Activated T-helper 1 cell treated with Interleukin-2 at 50 U/mL for 16 hours (primary cell): Measurements from ENCODE around the gene LRMDA.

Experiments
- DNase-seq: peaks from one replicate; pipeline ENCODE4 v3.0.0-alpha.2; 2020; ENCODE audit warnings: low read depth

LRMDA gene

DNA sequence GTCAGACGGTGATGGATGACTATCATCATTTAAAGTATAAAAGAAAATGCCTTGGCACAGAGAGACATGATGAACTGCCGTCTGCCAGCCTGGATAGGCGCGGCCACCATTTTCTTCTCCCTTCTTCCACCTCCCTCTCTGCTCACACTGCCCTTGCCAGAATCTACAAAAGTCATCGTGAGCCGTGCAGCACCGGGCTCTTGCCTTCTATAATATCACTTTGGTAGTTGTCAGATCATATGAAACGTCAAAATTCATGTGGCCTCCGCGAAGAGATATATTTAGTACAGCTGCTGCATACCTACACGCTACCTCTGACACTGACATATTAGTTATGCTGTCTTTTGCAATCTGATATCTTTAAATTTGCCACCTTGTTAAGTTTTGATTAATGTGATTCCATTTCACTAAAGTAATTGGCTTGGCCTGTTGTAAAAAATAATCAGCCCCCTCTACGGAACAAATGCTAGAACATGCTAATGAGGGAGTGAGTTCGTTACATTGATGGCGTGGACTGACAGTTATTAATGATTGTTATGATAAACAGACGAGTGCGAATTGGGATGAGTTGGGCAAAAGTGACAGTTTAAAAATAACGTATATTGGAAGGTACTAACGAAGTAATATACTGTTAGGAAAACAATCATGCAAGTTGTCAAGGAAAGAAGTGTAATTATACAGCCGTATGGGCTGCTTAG lies 214.9 kb downstream of the LRMDA start:
- no peak for DNase-seq

DNA sequence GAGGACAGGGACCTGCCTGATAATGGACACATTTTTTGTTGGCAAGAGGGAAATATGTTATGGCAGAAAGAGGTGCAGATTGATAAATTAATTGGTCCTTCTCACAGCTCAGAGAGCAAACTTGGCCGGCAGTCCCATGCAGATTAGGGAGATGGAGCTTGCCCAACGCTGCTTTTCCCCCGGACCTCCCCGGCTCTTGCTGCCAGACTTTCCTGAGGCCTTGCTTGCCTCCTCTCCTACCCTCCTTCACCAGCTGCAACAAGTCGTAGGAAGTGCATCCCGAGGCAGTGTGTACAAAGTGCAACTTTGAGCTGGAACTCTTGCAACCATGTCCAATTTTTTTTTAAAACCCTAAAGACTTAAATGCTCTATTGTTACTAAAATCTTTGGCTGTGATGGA lies 215.5 kb downstream of the LRMDA start:
- DNase-seq = no peak

DNA sequence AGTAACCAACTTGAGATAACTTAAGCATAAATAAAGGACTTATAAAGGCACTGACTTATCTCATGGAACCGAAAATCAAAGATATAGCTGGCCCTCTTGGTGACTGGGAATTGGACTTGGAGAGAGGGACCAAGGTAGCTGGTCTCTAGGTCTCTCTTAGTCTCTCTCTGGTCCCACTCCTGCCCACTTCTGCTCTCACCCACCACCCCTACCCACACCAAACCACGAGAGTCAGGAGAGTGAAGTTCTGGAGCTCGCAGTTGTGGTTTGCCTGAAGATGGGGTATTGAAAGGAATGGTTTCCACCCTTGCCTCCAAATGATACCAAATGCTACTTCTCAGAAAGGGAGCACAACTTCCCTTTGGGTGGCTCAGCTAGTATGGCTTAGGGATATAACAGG lies 216.3 kb downstream of the LRMDA start:
- DNase-seq = no peak

DNA sequence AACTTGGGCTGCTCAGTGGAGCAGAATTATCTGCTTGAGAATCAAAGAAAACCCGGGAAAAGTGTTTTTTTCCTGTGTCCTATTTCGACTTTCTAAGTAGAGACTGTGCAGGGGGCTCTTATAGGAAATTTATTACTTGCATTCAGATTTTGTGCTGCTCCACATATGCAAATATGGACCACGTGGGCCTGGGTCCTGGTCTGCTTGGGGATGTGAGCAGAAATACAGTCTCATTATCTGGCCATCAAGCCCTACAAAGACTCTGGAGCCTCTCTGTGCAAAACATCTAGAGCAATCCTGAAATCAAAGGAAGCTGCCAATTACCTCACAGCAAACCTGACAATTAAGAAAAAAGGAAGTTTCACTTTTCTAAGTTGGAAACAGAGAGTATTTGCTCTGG lies 216.9 kb downstream of the LRMDA start:
- no peak for DNase-seq

DNA sequence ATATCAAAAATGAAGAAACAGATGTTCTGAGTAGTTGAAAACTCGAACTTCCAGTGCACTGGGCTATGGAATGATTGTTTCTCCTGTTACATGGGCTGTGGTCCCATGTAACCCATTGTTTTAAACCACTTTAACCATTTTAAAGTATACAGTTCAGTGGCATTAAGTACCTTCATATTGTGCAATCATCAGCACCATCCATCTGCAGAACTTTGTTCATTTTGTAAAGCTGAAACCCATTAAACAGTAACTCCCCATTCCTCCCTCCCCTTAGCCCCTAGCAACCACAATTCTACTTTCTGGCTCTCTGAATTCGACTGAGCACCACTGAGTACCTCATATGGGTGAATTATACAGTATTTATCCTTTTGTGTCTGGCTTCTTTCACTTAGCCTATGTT lies 217.4 kb downstream of the LRMDA start:
- no peak for DNase-seq

DNA sequence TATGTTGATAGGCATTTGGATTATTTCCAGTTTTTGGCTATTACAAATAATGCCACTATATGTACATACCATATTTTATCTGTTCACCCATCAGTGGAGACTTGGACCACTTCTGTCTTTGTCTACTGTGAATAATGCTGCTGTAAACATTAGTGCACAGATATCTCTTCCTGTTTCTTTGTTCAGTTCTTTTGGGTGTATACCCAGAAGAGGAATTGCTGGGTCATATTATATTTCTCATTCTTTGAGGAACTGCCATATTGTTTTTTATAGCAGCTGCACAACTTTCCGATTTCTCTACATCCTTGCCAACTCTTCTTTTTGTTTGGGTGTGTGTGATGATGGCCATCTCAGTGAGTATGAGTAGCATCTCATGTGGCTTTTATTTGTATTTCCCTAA lies 218.0 kb downstream of the LRMDA start:
- DNase-seq = no peak

DNA sequence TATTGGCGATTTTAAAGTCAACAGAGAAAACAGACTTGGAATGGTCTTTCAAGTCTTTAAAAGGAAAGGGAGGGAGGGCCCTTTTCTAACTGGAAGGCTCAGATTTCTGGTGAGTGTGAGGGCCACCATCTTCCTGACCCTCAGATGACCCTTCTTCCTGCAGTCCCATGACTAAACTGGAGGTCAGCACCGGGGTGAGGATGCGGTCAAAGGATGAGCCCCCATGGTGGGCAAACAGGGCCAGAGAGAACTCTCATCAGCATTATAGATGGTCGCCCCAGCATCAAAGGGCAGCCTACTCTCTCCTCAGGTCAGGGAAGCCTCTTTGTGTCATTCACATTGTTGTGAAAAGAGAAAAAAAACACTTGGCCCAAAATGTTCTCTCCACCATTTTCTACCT lies 219.2 kb downstream of the LRMDA start:
- no peak for DNase-seq

DNA sequence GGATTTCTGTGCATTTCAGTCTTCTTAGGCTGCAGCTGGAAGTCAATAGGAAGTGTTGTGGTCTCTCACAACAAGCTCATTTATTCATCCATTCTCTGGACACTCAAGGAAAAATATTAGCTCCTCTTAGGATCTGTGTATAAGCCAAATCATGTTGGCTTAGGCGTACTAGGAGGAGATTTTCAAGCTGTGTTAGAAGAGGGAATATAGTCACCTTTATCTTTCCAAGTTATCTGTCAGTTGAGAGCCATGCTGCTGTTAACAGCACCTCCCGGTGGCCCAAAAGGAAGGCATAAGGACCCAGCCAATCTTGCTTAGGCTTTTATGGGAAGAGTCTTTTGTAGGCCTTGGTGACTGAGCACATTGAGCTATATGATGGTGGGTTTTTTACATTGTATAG lies 220.0 kb downstream of the LRMDA start:
- DNase-seq = no peak

DNA sequence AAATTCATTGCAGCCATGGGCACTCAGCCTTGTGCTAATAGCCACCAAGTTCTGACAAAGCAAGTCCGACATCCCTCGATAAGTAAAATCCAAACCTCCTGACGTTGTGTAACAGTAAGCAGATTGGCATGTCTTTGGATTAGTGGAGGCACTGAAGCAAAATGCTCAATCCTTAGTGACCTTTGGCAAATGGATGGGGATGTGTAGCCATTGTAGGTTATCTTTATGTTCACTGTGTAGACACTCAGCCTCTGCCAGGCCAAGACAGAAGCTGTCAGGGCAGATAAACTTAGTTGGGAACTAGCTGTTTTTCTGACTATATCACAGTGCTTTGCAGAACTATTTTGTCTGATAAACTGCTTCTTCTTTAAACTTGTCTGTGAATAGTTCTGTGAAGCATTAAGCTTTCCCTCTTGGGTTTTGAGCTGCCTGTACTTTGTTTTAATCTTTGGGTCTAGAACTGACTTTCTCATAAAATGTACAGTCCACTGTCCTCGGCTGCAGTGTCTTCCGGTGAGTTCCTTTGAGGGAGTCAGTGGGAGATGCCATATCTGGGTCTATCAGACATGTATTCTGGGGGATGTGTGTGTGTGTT lies 220.8 kb downstream of the LRMDA start:
- DNase-seq = no peak

DNA sequence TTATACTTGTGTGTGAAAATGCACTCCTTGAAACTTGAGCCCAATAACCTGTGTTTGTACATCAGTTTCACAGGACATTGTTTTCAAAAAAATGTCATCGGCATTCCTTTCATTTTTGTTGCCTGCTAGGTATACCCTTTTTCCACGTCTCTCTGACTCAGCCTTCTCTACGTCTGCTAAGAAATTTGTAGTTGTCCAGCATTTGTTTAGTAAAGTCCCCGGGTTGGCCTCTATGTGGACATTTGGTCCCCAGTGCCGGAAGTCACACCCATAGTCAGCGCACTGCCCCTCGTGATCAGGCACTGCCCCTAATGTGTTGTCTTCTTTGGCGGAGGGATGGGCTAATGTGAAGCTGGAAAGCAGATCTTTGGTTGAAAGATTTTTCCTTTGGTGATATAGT lies 222.3 kb downstream of the LRMDA start:
- DNase-seq = no peak

DNA sequence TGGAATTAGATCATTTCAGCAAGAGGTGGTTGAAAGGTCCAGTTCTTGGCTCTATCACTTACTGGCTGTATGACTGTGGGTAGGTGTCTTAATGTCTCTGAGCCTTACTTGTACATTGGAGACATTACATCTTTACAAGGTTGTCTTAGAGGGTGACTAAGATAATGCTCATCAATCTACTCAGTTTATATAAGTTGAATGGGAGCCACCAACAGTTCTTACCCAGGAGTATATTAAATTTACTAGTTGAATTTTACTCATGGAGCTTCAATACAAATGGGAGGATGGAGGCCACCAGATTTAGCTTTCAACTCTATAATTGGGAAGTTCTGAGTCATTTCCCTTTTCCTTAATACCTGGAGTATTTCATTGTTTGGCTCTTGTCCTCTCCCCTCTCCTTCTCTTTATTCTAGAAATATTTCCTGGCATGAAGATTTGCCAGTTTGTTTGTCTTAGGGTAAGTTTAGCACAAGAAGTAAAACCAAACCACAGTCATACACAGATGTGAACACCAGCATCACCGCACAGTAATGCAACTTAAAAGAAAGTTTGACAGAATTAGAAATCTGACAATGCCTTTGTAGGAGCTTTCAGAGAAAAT lies 222.8 kb downstream of the LRMDA start:
- no peak for DNase-seq

DNA sequence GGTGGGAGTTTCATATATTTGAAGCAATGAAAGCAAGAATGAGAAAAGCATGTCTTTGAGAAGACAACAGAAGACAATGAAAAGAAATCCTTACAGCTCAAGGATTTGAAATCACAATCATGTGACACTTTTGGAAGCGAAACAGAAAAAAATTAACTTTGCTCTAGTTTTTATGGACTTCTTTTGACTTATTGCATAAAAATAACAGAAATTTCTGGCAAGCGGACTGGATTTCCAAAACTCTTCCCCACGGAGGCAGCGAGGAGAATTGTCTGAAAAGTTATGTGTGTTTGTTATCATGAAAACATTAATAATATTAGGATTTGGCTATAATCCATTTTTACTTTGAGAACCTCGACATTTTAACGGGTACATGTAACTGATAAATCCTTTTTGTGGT lies 223.3 kb downstream of the LRMDA start:
- no peak for DNase-seq

DNA sequence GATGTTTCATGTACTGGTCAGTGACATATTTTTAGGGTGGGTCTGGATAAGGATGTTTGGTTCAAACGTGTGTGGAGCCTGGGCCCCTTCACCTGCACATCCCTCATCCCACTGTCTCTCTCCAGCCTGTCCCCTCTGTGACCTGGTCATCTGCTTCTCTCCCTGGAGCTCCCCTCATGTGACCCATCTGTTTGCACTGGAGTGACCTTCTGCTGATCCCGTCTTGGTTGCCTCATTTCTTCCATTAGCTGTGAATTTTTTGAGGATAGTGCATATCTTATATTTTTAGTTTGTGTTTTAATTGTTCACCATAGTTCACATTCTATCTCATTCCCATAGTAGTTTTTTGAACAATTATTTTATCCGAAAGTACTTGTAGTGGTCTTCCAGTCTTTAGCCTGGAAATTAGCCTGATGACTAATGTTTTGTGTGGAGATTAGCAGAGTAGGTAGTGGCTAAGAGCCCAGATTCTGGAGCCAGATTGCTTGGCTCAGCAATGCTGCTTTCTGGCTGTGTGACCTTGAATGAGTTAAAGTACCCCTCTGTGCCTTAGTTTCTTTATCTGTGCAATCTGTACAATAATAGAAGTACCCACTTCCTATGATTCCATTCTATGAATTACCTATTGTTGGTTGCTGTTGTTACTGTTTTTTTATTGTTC lies 224.5 kb downstream of the LRMDA start:
- no peak for DNase-seq

DNA sequence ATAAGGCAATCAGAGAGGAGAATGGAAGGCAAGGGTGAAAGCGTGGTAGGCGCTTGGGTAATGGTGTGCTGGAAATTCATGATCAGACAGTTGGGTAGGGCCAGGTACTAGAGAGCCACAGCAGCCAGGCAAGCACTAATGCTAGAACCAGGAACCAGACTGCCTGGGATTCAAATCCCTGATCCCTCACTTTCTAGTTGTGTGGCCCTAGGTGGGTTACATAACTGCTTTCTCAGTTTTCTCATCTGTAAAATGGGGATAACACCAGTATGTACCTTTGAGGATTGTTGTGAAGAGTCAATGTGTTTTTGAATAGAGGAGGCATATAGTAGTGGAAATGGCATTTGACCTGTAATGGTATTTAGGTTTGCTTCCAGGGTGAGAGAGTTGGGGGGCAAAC lies 225.9 kb downstream of the LRMDA start:
- no peak for DNase-seq

DNA sequence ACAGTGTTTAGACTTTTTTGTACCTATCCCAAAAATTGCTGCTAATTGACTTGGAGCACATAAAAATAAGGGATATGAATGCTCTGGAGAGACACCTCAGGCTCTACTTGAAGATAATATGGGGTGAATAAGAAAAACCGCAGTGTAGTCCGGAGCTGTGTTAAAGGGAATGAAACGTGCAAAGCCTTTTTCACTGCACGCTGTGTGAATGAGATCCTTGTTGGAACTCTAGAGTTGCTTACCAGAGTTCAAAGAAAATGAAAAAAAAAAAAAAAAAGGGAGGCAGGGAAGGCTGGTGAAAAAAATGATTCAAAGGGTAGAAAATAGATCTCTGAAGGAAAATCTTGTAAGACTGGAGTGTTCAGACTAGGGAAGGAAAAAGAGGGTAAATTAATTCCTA lies 226.6 kb downstream of the LRMDA start:
- no peak for DNase-seq

DNA sequence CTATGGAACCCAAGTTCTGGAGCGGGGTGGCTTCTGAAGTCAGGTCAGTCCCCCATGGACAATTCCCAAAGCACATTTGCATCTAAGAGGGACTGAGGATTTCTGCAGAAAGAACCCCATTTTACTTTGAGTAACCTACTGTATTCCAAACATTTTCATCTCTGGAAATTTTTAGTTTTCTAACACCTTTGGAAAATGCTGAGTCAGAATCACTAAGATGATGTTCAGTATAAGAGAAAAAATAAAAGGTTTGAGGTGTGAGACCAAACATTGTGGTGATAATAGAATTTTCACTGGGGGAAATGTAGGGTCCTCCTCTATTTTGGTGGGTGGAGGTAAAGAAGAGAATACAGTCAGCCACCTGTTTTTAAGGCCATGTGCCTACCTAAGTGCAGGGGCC lies 227.1 kb downstream of the LRMDA start:
- no peak for DNase-seq

DNA sequence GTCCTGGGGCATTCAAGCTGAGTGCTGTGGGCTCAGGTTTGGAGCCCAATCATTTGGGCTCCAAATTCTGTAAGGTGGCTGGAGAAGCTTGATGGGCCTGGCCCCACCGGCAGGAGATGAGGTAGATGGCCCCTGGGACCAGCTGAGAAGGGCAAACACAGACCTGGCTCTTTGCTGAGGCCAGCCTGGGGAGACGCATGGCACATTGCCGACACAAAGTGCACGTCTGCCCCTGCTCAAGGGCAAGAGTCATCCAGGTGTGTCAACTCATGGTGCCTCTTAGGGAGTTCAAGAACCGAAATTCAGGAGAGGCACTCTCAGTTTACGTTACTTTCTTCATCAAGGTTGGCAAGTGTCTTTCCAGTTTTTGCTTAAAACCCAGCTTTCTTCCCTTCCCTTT lies 227.5 kb downstream of the LRMDA start:
- DNase-seq = no peak

DNA sequence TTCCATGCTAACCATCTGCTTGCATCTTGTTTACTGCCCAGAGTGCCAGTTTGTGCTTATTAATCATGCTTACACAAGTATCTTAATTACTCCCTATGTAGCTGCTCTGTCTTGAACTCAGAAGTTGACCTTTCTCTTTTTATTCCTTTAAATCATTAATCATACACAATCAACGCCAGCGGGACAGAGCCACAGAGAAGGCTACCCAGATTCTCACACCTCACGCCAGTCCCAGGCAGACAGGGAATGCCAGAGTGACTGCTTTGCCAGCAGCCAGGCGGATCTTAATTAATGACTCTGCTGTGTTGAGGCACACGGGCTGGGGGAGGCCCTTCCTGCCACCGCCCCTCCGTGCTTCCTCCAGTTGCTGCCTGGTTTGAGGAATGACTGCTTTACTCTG lies 229.4 kb downstream of the LRMDA start:
- DNase-seq = no peak

DNA sequence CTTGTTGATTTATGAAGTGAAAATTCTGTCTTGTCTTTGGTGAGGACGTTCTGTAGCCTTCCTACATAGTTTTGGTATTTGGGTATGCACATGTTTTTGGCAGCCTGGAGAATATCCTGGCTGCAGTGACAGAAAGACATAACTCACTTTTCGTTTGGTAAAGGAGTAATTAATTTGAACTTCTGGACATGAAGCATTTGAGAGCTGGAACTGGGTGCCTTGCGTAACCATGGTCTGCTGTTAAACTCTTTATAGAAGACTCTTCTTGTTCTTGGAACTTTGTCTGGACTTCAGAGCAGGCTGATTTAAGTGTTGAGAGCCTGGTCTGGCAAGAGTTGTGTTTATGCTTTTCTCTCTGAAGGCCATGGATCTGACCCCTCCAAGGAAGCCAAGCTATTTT lies 231.3 kb downstream of the LRMDA start:
- no peak for DNase-seq

DNA sequence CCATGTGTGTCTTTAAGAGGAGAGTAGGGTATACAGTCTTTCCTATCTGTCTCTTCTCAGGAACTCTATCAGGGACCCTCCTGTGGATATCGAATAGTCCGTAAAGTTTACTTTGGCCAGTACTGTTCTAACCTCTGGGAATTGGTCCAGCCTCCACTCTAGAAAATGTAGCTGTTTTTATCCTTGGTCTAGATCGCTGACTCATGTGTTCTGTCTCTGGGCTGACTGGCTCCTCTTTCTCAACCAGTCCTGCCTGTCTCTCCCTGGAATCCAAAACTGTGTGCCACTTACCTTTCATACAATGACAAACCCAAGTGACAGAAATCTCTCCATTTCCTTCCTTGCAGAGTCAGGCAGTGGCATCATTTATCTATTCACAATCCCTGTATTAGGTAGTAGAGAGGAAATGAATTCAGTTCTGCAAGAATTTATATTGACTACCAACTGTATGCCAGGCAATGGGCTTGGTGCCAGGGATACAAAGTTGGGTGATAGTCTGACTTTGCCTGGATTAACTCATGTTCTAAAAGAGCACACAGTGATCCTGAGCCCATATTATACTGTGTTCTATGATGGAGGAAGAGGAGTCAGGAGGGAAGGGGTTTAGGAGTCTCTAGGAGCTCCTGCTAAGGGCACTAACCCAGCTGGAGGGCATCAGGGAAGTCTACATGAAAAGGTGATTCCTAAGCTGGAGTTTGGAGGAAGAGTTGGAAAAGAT lies 232.7 kb downstream of the LRMDA start:
- DNase-seq = no peak

DNA sequence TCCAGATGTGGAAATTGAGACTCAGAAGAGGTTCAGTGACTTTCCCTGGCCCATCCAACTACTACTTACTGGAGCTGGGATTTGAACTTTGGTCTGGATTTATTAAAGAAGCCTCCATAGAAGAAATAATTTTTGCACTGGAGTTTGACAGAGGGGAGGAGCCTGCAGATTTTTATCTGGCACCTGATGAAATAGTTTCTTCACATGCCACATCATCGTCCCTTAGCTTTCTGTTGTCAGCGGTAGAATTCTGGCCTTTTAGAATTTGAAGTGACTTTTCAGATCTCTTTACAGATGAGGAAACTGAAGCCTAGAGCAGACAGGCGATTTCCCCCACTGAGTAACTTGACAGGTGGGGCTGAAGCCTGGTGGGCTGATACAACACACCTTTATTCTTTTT lies 233.5 kb downstream of the LRMDA start:
- no peak for DNase-seq

DNA sequence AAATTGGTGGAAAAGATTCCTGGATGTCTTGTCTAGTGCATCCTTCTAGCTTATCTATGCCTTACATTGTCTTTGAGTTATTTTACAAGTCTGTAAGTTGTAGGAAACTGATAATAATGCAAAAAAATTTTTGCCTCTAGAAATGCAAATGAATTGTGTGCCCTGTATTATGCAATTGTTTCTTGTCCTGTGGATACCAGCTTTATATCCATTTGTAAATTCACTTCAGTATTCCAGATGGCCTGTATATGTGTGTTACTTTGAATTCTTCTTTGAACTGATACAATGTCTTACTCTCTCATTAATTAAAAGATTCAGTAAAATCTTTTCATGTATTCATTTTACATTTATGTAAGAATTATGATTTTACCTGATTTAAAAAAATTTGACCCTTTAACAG lies 234.3 kb downstream of the LRMDA start:
- DNase-seq = no peak
